Neuronal stem cell (in vitro differentiated cells): ENCODE measurements around the gene PIK3CD.

Source experiments
- DNase-seq: peaks from one replicate; pipeline ENCODE4 v3.0.0-alpha.2; 2013; ENCODE audit warnings: low spot score
- H2AFZ ChIP-seq: one replicate; pipeline ENCODE4 v1.6.1; 2013; ENCODE audit warnings: mild to moderate bottlenecking, low read length, inconsistent platforms
- H2AK5ac ChIP-seq: 2 replicates; pipeline ENCODE4 v1.6.1; 2013; ENCODE audit warnings: low read depth, mild to moderate bottlenecking, inconsistent platforms, low read length, moderate library complexity, mixed read lengths
- H2BK120ac ChIP-seq: 2 replicates; pipeline ENCODE4 v1.6.1; 2013; ENCODE audit warnings: low read depth, mild to moderate bottlenecking, inconsistent platforms, low read length, moderate library complexity, mixed read lengths
- H2BK12ac ChIP-seq: one replicate; pipeline ENCODE4 v1.6.1; 2013; ENCODE audit warnings: low read length, inconsistent platforms
- H2BK15ac ChIP-seq: 2 replicates; pipeline ENCODE4 v1.6.1; 2013; ENCODE audit warnings: mild to moderate bottlenecking, low read length, inconsistent platforms, mixed read lengths
- H2BK5ac ChIP-seq: one replicate; pipeline ENCODE4 v1.6.1; 2013; ENCODE audit warnings: inconsistent platforms, mild to moderate bottlenecking, low read length, moderate library complexity
- H3K14ac ChIP-seq: one replicate; pipeline ENCODE4 v1.6.1; 2013; ENCODE audit warnings: low read length, inconsistent platforms
- H3K18ac ChIP-seq: 2 replicates; pipeline ENCODE4 v1.6.1; 2013; ENCODE audit warnings: low read length, inconsistent platforms
- H3K23ac ChIP-seq: 2 replicates; pipeline ENCODE4 v1.6.1; 2013; ENCODE audit warnings: low read depth, mild to moderate bottlenecking, mixed read lengths, low read length, inconsistent platforms; ENCODE audit not compliant: poor library complexity
- H3K27ac ChIP-seq: replicated peaks from 3 replicates; pipeline ENCODE4 v1.5.1; 2013; ENCODE audit warnings: low read length, inconsistent platforms
- H3K27me3 ChIP-seq, 3 experiments: 2 replicates each; pipeline ENCODE4 v1.6.1; 2013; ENCODE audit warnings: low read length in 3 of 3, mild to moderate bottlenecking in 2 of 3, inconsistent platforms in 1 of 3, low read depth in 1 of 3, mixed read lengths in 1 of 3, moderate library complexity in 1 of 3; ENCODE audit not compliant: control insufficient read depth in 3 of 3, insufficient read depth in 3 of 3
- H3K36me3 ChIP-seq, 2 donors: replicated peaks in 1 of 2; 2 replicates each; pipeline ENCODE4 v1.6.1; 2013; ENCODE audit warnings: low read length in 2 of 2; ENCODE audit not compliant: control insufficient read depth in 2 of 2, insufficient read depth in 2 of 2
- H3K4ac ChIP-seq: 2 replicates; pipeline ENCODE4 v1.6.1; 2013; ENCODE audit warnings: inconsistent platforms, mild to moderate bottlenecking, low read length, moderate library complexity
- H3K4me1 ChIP-seq, 2 donors: 1 replicate in 1 of 2; 2 replicates in 1 of 2; pipeline ENCODE4 v1.6.1; 2013; ENCODE audit warnings: low read length in 2 of 2, low read depth in 1 of 2; ENCODE audit not compliant: control insufficient read depth in 2 of 2, insufficient read depth in 1 of 2
- H3K4me2 ChIP-seq: one replicate; pipeline ENCODE4 v1.6.1; 2013; ENCODE audit warnings: mild to moderate bottlenecking, low read length, inconsistent platforms; ENCODE audit not compliant: insufficient read depth, poor library complexity, severe bottlenecking
- H3K4me3 ChIP-seq, 2 donors: 2 replicates each; pipeline ENCODE4 v1.5.1; 2013; ENCODE audit warnings: low read length in 2 of 2, mild to moderate bottlenecking in 2 of 2, inconsistent platforms in 1 of 2, moderate library complexity in 1 of 2
- H3K79me1 ChIP-seq: one replicate; pipeline ENCODE4 v1.6.1; 2013; ENCODE audit warnings: low read depth, mild to moderate bottlenecking, inconsistent platforms, low read length, moderate library complexity
- H3K9ac ChIP-seq: one replicate; pipeline ENCODE4 v1.6.1; 2013; ENCODE audit warnings: mild to moderate bottlenecking, low read depth, low read length, inconsistent platforms; ENCODE audit not compliant: poor library complexity
- H3K9me3 ChIP-seq, 2 donors: replicated peaks in 1 of 2; 2 replicates each; pipeline versions ENCODE3 to v1.6.1; 2013; ENCODE audit warnings: low read length in 2 of 2, mild to moderate bottlenecking in 2 of 2, inconsistent platforms in 1 of 2, low read depth in 1 of 2, mixed read lengths in 1 of 2, moderate library complexity in 1 of 2; ENCODE audit not compliant: control insufficient read depth in 2 of 2, insufficient read depth in 1 of 2
- H4K8ac ChIP-seq: one replicate; pipeline ENCODE4 v1.6.1; 2013; ENCODE audit warnings: low read depth, mild to moderate bottlenecking, inconsistent platforms, low read length, moderate library complexity
- H4K91ac ChIP-seq: one replicate; pipeline ENCODE4 v1.6.1; 2013; ENCODE audit warnings: low read length, low read depth, mild to moderate bottlenecking, inconsistent platforms; ENCODE audit not compliant: poor library complexity
- WGBS, 2 donors: extraction: QIAGEN DNeasy Blood & Tissue Kit; methylation state at CpG; one replicate each; pipeline ENCODE4 v1.1.7; 2013; ENCODE audit warnings: missing lambda C conversion rate in 2 of 2, mixed read lengths in 1 of 2; ENCODE audit not compliant: insufficient read length in 2 of 2, insufficient replicate concordance in 1 of 2; ENCODE audit errors: extremely low coverage in 2 of 2; 5-methylcytosine and 5-hydroxymethylcytosine counted together

The PIK3CD gene

GRCh38 chr1:9687874-9688582, 36.5 kb downstream of the PIK3CD start:
- Histone ChIP-seq H3K9ac (no peak overlapping the region), H3K79me1 (no peaks in the 10 kb centered on the region), H3K4me2 (peak overlapping the region; percentile 95), H4K8ac (no peak overlapping the region), H3K27me3 (peaks cover 0 to 54% (median 35%) of the 10 kb centered on the region in 3 experiments), H3K27ac (no peak overlapping the region), H2BK15ac (peak overlapping the region; percentile 11), H3K9me3 (no peaks in the 10 kb centered on the region), H3K4ac (no peak overlapping the region), H3K23ac (peak overlapping the region; percentile 85), H3K36me3 (no peaks in the 10 kb centered on the region), H2BK120ac (no peak overlapping the region), H2BK5ac (no peak overlapping the region), H2AK5ac (no peak overlapping the region), H4K91ac (no peak overlapping the region), H2BK12ac (no peak overlapping the region), H2AFZ (peak overlapping the region; percentile 94), H3K18ac (peak overlapping the region; percentile 86), H3K4me1 (peaks cover 9 to 10% of the 10 kb centered on the region in 2 donors), H3K4me3 (peak overlapping the region; percentile 43 to 69), H3K14ac (no peak overlapping the region)
- peak; percentile 29 for DNase-seq
- no CpG with 5 or more reads among the region's 34 CpGs for WGBS, 2 donors

- Histone ChIP-seq H2BK15ac (no peak overlapping the region), H3K79me1 (no peaks in the 10 kb centered on the region), H3K36me3 (no peaks in the 10 kb centered on the region), H2BK120ac (no peak overlapping the region), H3K18ac (no peak overlapping the region), H2BK12ac (no peak overlapping the region), H3K4me3 (peak overlapping the region; percentile 41 to 81), H3K14ac (no peak overlapping the region), H3K9me3 (no peaks in the 10 kb centered on the region), H3K9ac (no peak overlapping the region), H3K4ac (no peak overlapping the region), H4K8ac (no peak overlapping the region), H2AK5ac (no peak overlapping the region), H3K23ac (peak overlapping the region; percentile 57), H2AFZ (peak overlapping the region; percentile 90), H2BK5ac (no peak overlapping the region), H3K4me1 (peaks cover 9 to 10% of the 10 kb centered on the region in 2 donors), H3K4me2 (peak overlapping the region; percentile 95), H3K27me3 (peaks cover 0 to 55% (median 35%) of the 10 kb centered on the region in 3 experiments), H3K27ac (no peak overlapping the region), H4K91ac (no peak overlapping the region)
- WGBS, 2 donors, result no CpG with 5 or more reads among the region's 14 CpGs
- no peak for DNase-seq
These were observed 37.1 kb downstream of the PIK3CD start for GRCh38 chr1:9688599-9688998.

GRCh38 chr1:9689011-9689706, 37.6 kb downstream of the PIK3CD start:
- no peak overlapping the region for H2BK5ac ChIP-seq
- H3K14ac ChIP-seq, result no peak overlapping the region
- H4K91ac ChIP-seq, result no peak overlapping the region
- H2BK120ac ChIP-seq, result no peak overlapping the region
- H2BK12ac ChIP-seq, result no peak overlapping the region
- WGBS, 2 donors, result no CpG with 5 or more reads among the region's 72 CpGs
- H3K18ac ChIP-seq, result peak overlapping the region; percentile 75
- no peak overlapping the region for H4K8ac ChIP-seq
- peak overlapping the region; percentile 50 for H3K9ac ChIP-seq
- H2BK15ac ChIP-seq, result peak overlapping the region; percentile 16
- no peaks in the 10 kb centered on the region for H3K36me3 ChIP-seq
- peaks cover 0 to 58% (median 35%) of the 10 kb centered on the region in 3 experiments for H3K27me3 ChIP-seq
- H3K4ac ChIP-seq, result no peak overlapping the region
- peak overlapping the region; percentile 57 for H3K23ac ChIP-seq
- no peaks in the 10 kb centered on the region for H3K9me3 ChIP-seq
- peak overlapping the region; percentile 41 to 81 for H3K4me3 ChIP-seq
- no peaks in the 10 kb centered on the region for H3K79me1 ChIP-seq
- H3K4me1 ChIP-seq, result peaks cover 9 to 10% of the 10 kb centered on the region in 2 donors
- H3K4me2 ChIP-seq, result peak overlapping the region; percentile 95
- DNase-seq, result peak; percentile 82
- no peak overlapping the region for H2AK5ac ChIP-seq
- no peak overlapping the region for H3K27ac ChIP-seq
- peak overlapping the region; percentile 90 for H2AFZ ChIP-seq

- DNase-seq, result peak; percentile 33
- no peak overlapping the region for H3K27ac ChIP-seq
- H3K9ac ChIP-seq, result peak overlapping the region; percentile 78
These were observed 38.4 kb downstream of the PIK3CD start for GRCh38 chr1:9689971-9690381.

More at GRCh38 chr1:9689971-9690381, 38.4 kb downstream of the PIK3CD start:
- H3K27me3 ChIP-seq, result peaks cover 0 to 58% (median 35%) of the 10 kb centered on the region in 3 experiments
- H3K79me1 ChIP-seq, result no peaks in the 10 kb centered on the region
- H2AK5ac ChIP-seq, result no peak overlapping the region
- peak overlapping the region; percentile 90 for H2AFZ ChIP-seq
- no peak overlapping the region for H4K8ac ChIP-seq
- H3K4me1 ChIP-seq, result peaks cover 9 to 10% of the 10 kb centered on the region in 2 donors
- WGBS, 2 donors, result no CpG with 5 or more reads among the region's 23 CpGs
- no peak overlapping the region for H2BK15ac ChIP-seq
- no peak overlapping the region for H2BK120ac ChIP-seq
- peak overlapping the region; percentile 62 for H2BK5ac ChIP-seq
- peak overlapping the region; percentile 77 for H3K4me2 ChIP-seq
- peak overlapping the region; percentile 89 for H3K18ac ChIP-seq
- no peak overlapping the region for H3K14ac ChIP-seq
- H3K23ac ChIP-seq, result peak overlapping the region; percentile 70
- H4K91ac ChIP-seq, result no peak overlapping the region
- H3K9me3 ChIP-seq, result no peaks in the 10 kb centered on the region
- H2BK12ac ChIP-seq, result no peak overlapping the region
- peak overlapping the region; percentile 34 to 82 for H3K4me3 ChIP-seq
- no peaks in the 10 kb centered on the region for H3K36me3 ChIP-seq
- no peak overlapping the region for H3K4ac ChIP-seq
